IMR-90 (cell line): ENCODE results near the gene BIRC5. TPM values are rescaled to one million over a fixed set of nuclear protein-coding genes. Genes with fewer than 3 reads are reported as not detected.

Source experiments
- ATAC-seq: fragments of 200-7000 bp; cut with Tn5 transposase; 2 replicates; pipeline ENCODE4 v1.9.1; 2020; ENCODE audit warnings: low read depth, mild to moderate bottlenecking, moderate library complexity
- BruUV-seq: library from RNA; stranded (reverse); fragments of 400-500 nt; replicated peaks from 2 replicates; lab custom pipeline; 2021; lab: Mats Ljungman, UMichigan
- CTCF ChIA-PET: fragments of 300-600 bp; formaldehyde crosslinking; extraction: SDS; loops from one replicate; lab custom pipeline; 2021; ENCODE audit warnings: antibody characterized with exemption; lab: Yijun Ruan, JAX
- POLR2A ChIA-PET: fragments of 300-600 bp; sonication (Branson Sonifier 250); formaldehyde crosslinking; loops from one replicate; lab custom pipeline; 2022; ENCODE audit warnings: antibody characterized with exemption; ENCODE audit not compliant: unreplicated experiment; lab: Charles Lee
- DNase-seq: peaks from one replicate; pipeline ENCODE4 v3.0.0; 2013
- H2AFZ ChIP-seq: replicated peaks from 2 replicates; pipeline ENCODE3; 2013; ENCODE audit warnings: low read length, mild to moderate bottlenecking; ENCODE audit not compliant: poor library complexity
- H2AK5ac ChIP-seq: 2 replicates; pipeline ENCODE4 v1.6.1; 2013; ENCODE audit warnings: low read depth, low read length, inconsistent platforms
- H2AK9ac ChIP-seq: replicated peaks from 2 replicates; pipeline ENCODE3; 2013; ENCODE audit warnings: mild to moderate bottlenecking, low read depth, low read length, moderate library complexity; ENCODE audit not compliant: poor library complexity
- H2BK120ac ChIP-seq: 2 replicates; pipeline ENCODE4 v1.6.1; 2013; ENCODE audit warnings: low read depth, low read length, inconsistent platforms
- H2BK15ac ChIP-seq: 3 replicates; pipeline ENCODE4 v1.6.1; 2013; ENCODE audit warnings: low read depth, low read length, inconsistent platforms
- H2BK20ac ChIP-seq: 2 replicates; pipeline ENCODE4 v1.6.1; 2013; ENCODE audit warnings: low read depth, mild to moderate bottlenecking, inconsistent platforms, low read length, moderate library complexity
- H2BK5ac ChIP-seq: 2 replicates; pipeline ENCODE4 v1.6.1; 2013; ENCODE audit warnings: mild to moderate bottlenecking, low read depth, low read length, inconsistent platforms; ENCODE audit not compliant: poor library complexity, severe bottlenecking
- H3K14ac ChIP-seq: replicated peaks from 2 replicates; pipeline ENCODE4 v1.6.1; 2013; ENCODE audit warnings: low read depth, low read length, inconsistent platforms
- H3K18ac ChIP-seq: 2 replicates; pipeline ENCODE4 v1.6.1; 2013; ENCODE audit warnings: low read depth, low read length, control low read depth
- H3K23ac ChIP-seq: 2 replicates; pipeline ENCODE4 v1.6.1; 2013; ENCODE audit warnings: low read depth, low read length, inconsistent platforms
- H3K27ac ChIP-seq: 2 replicates; pipeline ENCODE4 v1.5.1; 2013; ENCODE audit warnings: mild to moderate bottlenecking, control low read depth, low read length; ENCODE audit not compliant: insufficient read depth
- H3K27me3 ChIP-seq: 2 replicates; pipeline ENCODE4 v1.6.1; 2013; ENCODE audit warnings: low read length; ENCODE audit not compliant: control insufficient read depth, insufficient read depth
- H3K36me3 ChIP-seq: 2 replicates; pipeline ENCODE4 v1.6.1; 2013; ENCODE audit warnings: low read length, mixed read lengths; ENCODE audit not compliant: control insufficient read depth, insufficient read depth
- H3K4ac ChIP-seq: 2 replicates; pipeline ENCODE4 v1.6.1; 2013; ENCODE audit warnings: low read depth, low read length, inconsistent platforms
- H3K4me1 ChIP-seq: 2 replicates; pipeline ENCODE4 v1.6.1; 2013; ENCODE audit warnings: low read length, mixed read lengths; ENCODE audit not compliant: control insufficient read depth, insufficient read depth
- H3K4me2 ChIP-seq: 2 replicates; pipeline ENCODE4 v1.6.1; 2013; ENCODE audit warnings: low read depth, mild to moderate bottlenecking, control low read depth, low read length, moderate library complexity
- H3K4me3 ChIP-seq: 2 replicates; pipeline ENCODE4 v1.5.1; 2013; ENCODE audit warnings: low read depth, mild to moderate bottlenecking, control low read depth, low read length, moderate library complexity; ENCODE audit not compliant: insufficient read depth
- H3K56ac ChIP-seq: 2 replicates; pipeline ENCODE4 v1.6.1; 2013; ENCODE audit warnings: low read length, inconsistent platforms; ENCODE audit not compliant: insufficient read depth; ENCODE audit errors: extremely low read depth
- H3K79me1 ChIP-seq, 2 experiments: 2 replicates each; pipeline ENCODE4 v1.6.1; 2013; ENCODE audit warnings: low read length in 2 of 2, inconsistent platforms in 1 of 2, low read depth in 1 of 2
- H3K9ac ChIP-seq: 2 replicates; pipeline ENCODE4 v1.6.1; 2013; ENCODE audit warnings: low read depth, low read length, control low read depth
- H3K9me1 ChIP-seq: 2 replicates; pipeline ENCODE4 v1.6.1; 2013; ENCODE audit warnings: low read length, inconsistent platforms; ENCODE audit not compliant: insufficient read depth
- H3K9me3 ChIP-seq: 2 replicates; pipeline ENCODE4 v1.6.1; 2013; ENCODE audit warnings: low read length; ENCODE audit not compliant: control insufficient read depth, insufficient read depth
- H4K20me1 ChIP-seq: 2 replicates; pipeline ENCODE4 v1.6.1; 2013; ENCODE audit warnings: low read length, inconsistent platforms; ENCODE audit not compliant: insufficient read depth
- H4K5ac ChIP-seq: 2 replicates; pipeline ENCODE4 v1.6.1; 2013; ENCODE audit warnings: mild to moderate bottlenecking, low read depth, low read length, control low read depth
- H4K8ac ChIP-seq, 2 experiments: 2 replicates each; pipeline ENCODE4 v1.6.1; 2013; ENCODE audit warnings: low read depth in 2 of 2, low read length in 2 of 2, control low read depth in 1 of 2, inconsistent platforms in 1 of 2
- H4K91ac ChIP-seq: 2 replicates; pipeline ENCODE4 v1.6.1; 2013; ENCODE audit warnings: low read depth, low read length, inconsistent platforms; ENCODE audit not compliant: insufficient read depth
- BHLHE40 ChIP-seq: fragments of 150-350 bp; IDR thresholded peaks from 2 replicates; pipeline ENCODE4 v1.6.1; 2016; ENCODE audit warnings: mild to moderate bottlenecking, low read depth, low read length
- CEBPB ChIP-seq: IDR thresholded peaks from 2 replicates; pipeline ENCODE4 v1.6.1; 2012; ENCODE audit warnings: low read depth, low read length, improper control_type of control experiment
- CHD1 ChIP-seq: IDR thresholded peaks from 2 replicates; pipeline ENCODE4 v1.6.1; 2012; ENCODE audit warnings: low read depth, low read length, improper control_type of control experiment
- FOS ChIP-seq: fragments of 150-350 bp; IDR thresholded peaks from 2 replicates; pipeline ENCODE4 v1.6.1; 2016; ENCODE audit warnings: low read depth, low read length
- MAFK ChIP-seq: IDR thresholded peaks from 2 replicates; pipeline ENCODE4 v1.6.1; 2012; ENCODE audit warnings: low read depth, low read length, improper control_type of control experiment
- MAZ ChIP-seq: IDR thresholded peaks from 2 replicates; pipeline ENCODE4 v1.6.1; 2012; ENCODE audit warnings: low read depth, mild to moderate bottlenecking, low read length, improper control_type of control experiment, moderate library complexity, borderline replicate concordance
- MXI1 ChIP-seq: IDR thresholded peaks from 2 replicates; pipeline ENCODE4 v1.6.1; 2012; ENCODE audit warnings: low read depth, mild to moderate bottlenecking, low read length, moderate library complexity, borderline replicate concordance
- NFE2L2 ChIP-seq: fragments of 150-350 bp; IDR thresholded peaks from 2 replicates; pipeline ENCODE4 v1.6.1; 2016; ENCODE audit warnings: low read depth, mild to moderate bottlenecking, low read length
- POLR2A ChIP-seq: IDR thresholded peaks from 2 replicates; pipeline ENCODE4 v1.6.1; 2012; ENCODE audit warnings: mild to moderate bottlenecking, low read depth, low read length
- RAD21 ChIP-seq: IDR thresholded peaks from 2 replicates; pipeline ENCODE4 v1.6.1; 2012; ENCODE audit warnings: low read length, improper control_type of control experiment
- RCOR1 ChIP-seq: IDR thresholded peaks from 2 replicates; pipeline ENCODE4 v1.6.1; 2012; ENCODE audit warnings: mild to moderate bottlenecking, low read length, improper control_type of control experiment; ENCODE audit not compliant: insufficient replicate concordance
- RFX5 ChIP-seq: IDR thresholded peaks from 2 replicates; pipeline ENCODE4 v1.8.0; 2012; ENCODE audit warnings: low read depth, mild to moderate bottlenecking, low read length, moderate library complexity
- SMC3 ChIP-seq: fragments of 150-350 bp; IDR thresholded peaks from 2 replicates; pipeline ENCODE4 v1.6.1; 2016; ENCODE audit warnings: low read depth, mild to moderate bottlenecking, antibody characterized with exemption, low read length, moderate library complexity
- WGBS, 2 experiments: methylation state at CpG; one replicate each; pipeline versions ENCODE4 v1.1.5 to v1.1.7; 2013; ENCODE audit warnings: missing lambda C conversion rate in 2 of 2; ENCODE audit not compliant: insufficient read length in 1 of 2; ENCODE audit errors: extremely low coverage in 2 of 2; 5-methylcytosine and 5-hydroxymethylcytosine counted together
- dilution Hi-C: fragments of 300-500 bp; cut with HindIII; formaldehyde crosslinking; loops from one replicate; pipeline ENCODE4 v1.14.3; 2018; ENCODE audit warnings: low sequenced_read_pairs; ENCODE audit not compliant: unreplicated experiment
- in situ Hi-C: fragments of 300-500 bp; cut with MboI; formaldehyde crosslinking; loops from 3 replicates; pipeline ENCODE4 v1.14.3; 2019; ENCODE audit warnings: low sequenced_read_pairs, inconsistent platforms, mixed read lengths
- intact Hi-C: fragments of 100-400 bp; cut with micrococcal nuclease; formaldehyde crosslinking; loops from 2 replicates; pipeline ENCODE4 v1.10.0; 2022
- polyA plus RNA-seq, 3 experiments: library from polyadenylated mRNA; depleted of rRNA; stranded (reverse); fragments of >200 nt; gene quantifications; 2 replicates each; pipeline ENCODE4 v1.2.3, GENCODE V29; 2012; ENCODE audit warnings: low replicate concordance in 1 of 3
- total RNA-seq: library from RNA; depleted of rRNA; stranded (reverse); fragments of >200 nt; gene quantifications from 2 replicates; pipeline ENCODE4 v1.2.3, GENCODE V29; 2012
- TF ChIP-seq, protein P1 (sequence below): fragments of 150-350 bp; IDR thresholded peaks from 2 replicates; pipeline ENCODE4 v1.6.1; 2017; ENCODE audit warnings: mild to moderate bottlenecking, antibody characterized with exemption, low read length, low read depth
- TF ChIP-seq, protein P2 (sequence below): fragments of 150-350 bp; IDR thresholded peaks from 2 replicates; pipeline ENCODE4 v1.6.1; 2016; ENCODE audit warnings: low read depth, mild to moderate bottlenecking, low read length, moderate library complexity, borderline replicate concordance
- TF ChIP-seq, protein P3 (sequence below): conservative IDR thresholded peaks from 2 replicates; pipeline ENCODE4 v1.5.1; 2012; ENCODE audit warnings: mild to moderate bottlenecking, low read depth, low read length, improper control_type of control experiment

The BIRC5 gene
- total and polyA plus RNA-seq, 2 of the 4 experiments (the other 2 are of a cell fraction): 16.6 to 52.7 TPM

DNA sequence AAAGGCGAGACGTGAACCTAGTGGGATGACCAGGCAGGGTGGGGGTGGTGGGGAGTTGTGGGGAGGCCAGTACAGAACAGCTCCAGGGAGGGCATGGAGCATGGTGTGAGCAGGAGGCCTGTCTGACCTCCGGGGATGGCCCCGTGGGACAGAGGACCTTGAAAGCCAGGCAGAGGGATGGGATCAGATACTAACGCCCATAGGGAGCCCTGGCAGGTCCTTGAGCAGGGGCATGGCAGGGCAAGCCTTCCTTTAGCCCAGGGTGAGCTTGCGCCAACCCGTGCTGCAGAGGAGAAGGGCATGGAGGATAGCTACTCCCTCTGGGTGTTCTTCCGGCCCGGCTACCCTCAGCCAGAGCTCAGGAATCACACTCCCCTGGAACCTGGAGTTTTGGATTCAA is 52.7 kb downstream of the BIRC5 start:
- Histone ChIP-seq H2AK5ac (no peak overlapping the region), H3K4me1 (peaks cover 11% of the 10 kb centered on the region; the same call in 1 of the 2 replicates), H3K27me3 (peaks cover 35% of the 10 kb centered on the region), H3K4ac (no peak overlapping the region), H3K14ac (no peak overlapping the region), H3K18ac (no peak overlapping the region), H3K36me3 (no peaks in the 10 kb centered on the region), H3K79me1 (no peaks in the 10 kb centered on the region), H3K4me3 (no peak overlapping the region), H3K56ac (no peak overlapping the region), H2BK120ac (no peak overlapping the region), H4K8ac (no peak overlapping the region), H3K27ac (no peak overlapping the region), H4K91ac (no peak overlapping the region), H2AFZ (no peak overlapping the region), H4K20me1 (no peaks in the 10 kb centered on the region), H3K9ac (no peak overlapping the region), H2BK5ac (no peak overlapping the region), H3K9me1 (no peaks in the 10 kb centered on the region), H3K4me2 (no peak overlapping the region), H4K5ac (no peak overlapping the region), H3K9me3 (no peaks in the 10 kb centered on the region), H2BK15ac (no peak overlapping the region), H2AK9ac (no peak overlapping the region), H2BK20ac (no peak overlapping the region), H3K23ac (no peak overlapping the region)
- 69% methylated on average over 5 of the region's 9 CpGs; no CpG with 5 or more reads in 1 of the 2 experiments for WGBS, 2 experiments
- no TSS peak for BruUV-seq
- DNase-seq (no peak), ATAC-seq (no peak)
- intact Hi-C loops: no loop called here
- POLR2A ChIA-PET: interaction anchor here (0.5 kb wide), 1 partner anchor 81 kb away, joined by 5 read pairs; no protein-coding TSS in a partner anchor
- dilution Hi-C loops: no loop called here
- no peak for TF ChIP-seq RFX5
- TF ChIP-seq CEBPB: no peak
- no peak for TF ChIP-seq SMC3
- TF ChIP-seq POLR2A: no peak
- TF ChIP-seq MAFK: no peak
- no peak for TF ChIP-seq MAZ
- TF ChIP-seq, protein P1, sequence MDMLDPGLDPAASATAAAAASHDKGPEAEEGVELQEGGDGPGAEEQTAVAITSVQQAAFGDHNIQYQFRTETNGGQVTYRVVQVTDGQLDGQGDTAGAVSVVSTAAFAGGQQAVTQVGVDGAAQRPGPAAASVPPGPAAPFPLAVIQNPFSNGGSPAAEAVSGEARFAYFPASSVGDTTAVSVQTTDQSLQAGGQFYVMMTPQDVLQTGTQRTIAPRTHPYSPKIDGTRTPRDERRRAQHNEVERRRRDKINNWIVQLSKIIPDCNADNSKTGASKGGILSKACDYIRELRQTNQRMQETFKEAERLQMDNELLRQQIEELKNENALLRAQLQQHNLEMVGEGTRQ: no peak
- TF ChIP-seq BHLHE40: no peak
- TF ChIP-seq NFE2L2: no peak
- TF ChIP-seq, protein P2, sequence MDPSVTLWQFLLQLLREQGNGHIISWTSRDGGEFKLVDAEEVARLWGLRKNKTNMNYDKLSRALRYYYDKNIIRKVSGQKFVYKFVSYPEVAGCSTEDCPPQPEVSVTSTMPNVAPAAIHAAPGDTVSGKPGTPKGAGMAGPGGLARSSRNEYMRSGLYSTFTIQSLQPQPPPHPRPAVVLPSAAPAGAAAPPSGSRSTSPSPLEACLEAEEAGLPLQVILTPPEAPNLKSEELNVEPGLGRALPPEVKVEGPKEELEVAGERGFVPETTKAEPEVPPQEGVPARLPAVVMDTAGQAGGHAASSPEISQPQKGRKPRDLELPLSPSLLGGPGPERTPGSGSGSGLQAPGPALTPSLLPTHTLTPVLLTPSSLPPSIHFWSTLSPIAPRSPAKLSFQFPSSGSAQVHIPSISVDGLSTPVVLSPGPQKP: no peak
- TF ChIP-seq MXI1: no peak
- no peak for TF ChIP-seq FOS
- no peak for TF ChIP-seq RAD21
- TF ChIP-seq, protein P3, sequence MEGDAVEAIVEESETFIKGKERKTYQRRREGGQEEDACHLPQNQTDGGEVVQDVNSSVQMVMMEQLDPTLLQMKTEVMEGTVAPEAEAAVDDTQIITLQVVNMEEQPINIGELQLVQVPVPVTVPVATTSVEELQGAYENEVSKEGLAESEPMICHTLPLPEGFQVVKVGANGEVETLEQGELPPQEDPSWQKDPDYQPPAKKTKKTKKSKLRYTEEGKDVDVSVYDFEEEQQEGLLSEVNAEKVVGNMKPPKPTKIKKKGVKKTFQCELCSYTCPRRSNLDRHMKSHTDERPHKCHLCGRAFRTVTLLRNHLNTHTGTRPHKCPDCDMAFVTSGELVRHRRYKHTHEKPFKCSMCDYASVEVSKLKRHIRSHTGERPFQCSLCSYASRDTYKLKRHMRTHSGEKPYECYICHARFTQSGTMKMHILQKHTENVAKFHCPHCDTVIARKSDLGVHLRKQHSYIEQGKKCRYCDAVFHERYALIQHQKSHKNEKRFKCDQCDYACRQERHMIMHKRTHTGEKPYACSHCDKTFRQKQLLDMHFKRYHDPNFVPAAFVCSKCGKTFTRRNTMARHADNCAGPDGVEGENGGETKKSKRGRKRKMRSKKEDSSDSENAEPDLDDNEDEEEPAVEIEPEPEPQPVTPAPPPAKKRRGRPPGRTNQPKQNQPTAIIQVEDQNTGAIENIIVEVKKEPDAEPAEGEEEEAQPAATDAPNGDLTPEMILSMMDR: no peak
- TF ChIP-seq RCOR1: no peak
- no peak for TF ChIP-seq CHD1
- in situ Hi-C loops: no loop called here
- CTCF ChIA-PET: no interaction called here
